HG03457 (cell line): ENCODE results near the gene POU5F2.

Experiments
- ATAC-seq: cut with Tn5 transposase; IDR thresholded peaks from one replicate; pipeline ENCODE4 v1.9.1; 2021; ENCODE audit warnings: moderate number of reproducible peaks; ENCODE audit not compliant: unreplicated experiment

Gene POU5F2

DNA sequence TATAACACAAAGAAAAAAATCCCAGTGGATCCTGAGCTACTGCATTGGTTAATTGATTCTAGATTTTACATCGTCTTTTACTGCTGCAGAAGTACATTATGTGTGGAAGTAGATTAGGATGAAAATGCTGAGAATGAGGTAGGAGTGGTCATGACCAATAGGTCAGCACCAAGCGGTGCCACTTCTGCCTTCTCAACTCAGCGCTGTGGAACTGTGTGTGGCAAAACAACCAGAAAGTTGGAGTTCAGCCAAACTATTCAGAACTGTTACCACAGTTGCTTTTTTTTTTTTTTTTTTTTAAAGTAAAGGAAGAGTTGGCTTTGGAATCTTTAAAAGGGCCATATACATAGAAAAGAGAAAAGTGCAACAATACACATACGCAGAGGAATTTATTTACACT lies 24.2 kb downstream of the POU5F2 start:
- ATAC-seq = no peak

DNA sequence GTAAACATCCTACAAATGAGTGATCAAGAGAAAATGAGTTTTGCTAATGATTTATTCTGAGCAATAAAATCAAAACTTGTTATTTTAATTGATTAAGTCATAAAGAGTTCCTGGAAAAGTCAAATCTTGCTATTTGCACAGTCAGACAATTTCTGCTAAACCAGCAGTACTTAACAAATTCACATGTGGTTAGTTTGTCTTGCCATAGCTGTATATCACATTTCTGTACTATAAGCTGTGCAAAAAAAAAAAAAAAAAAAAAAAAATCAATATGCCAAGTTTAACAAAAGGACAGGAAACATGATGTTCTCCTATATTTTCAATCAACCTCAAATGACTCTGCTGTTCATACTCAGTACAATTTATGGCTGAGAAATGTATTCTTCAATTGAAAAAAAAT lies 24.9 kb downstream of the POU5F2 start:
- ATAC-seq = no peak

DNA sequence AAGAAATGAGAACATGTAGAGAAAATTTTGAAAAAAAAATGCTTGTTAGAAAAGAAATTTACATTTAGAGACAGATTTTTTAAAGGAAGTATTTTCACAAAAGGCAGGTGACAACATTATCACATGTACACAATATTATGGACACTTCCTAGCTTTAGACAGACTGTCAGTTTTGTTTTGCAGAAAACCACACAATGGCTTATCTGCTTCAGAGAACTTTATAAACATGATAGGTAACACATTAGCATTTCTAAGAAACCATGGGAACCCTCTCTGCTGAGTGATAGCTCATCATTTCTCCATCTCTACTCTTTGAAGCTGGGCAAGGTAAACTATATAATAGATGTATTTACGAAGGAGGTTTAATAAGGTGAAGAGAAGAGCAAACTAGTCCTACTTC lies 25.6 kb downstream of the POU5F2 start:
- no peak for ATAC-seq

DNA sequence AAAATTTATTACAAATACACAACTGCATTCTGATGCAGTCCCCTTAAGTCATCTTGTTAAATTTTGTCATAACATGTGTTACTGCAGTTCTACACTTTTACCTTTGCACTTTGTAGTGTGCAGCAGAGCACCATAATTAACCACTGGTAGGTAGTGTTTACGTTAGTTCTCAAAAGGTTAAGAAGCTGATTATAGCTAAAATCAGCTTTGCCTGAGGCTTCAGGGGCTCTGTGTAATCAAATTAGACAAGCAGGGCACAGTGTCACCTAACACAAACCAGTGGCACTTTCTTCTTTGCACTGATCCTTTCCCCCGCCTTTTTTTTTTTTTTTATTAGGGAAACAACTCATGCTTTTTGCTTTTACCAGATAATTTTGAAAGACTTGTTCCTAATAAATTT lies 26.1 kb downstream of the POU5F2 start:
- ATAC-seq = no peak

DNA sequence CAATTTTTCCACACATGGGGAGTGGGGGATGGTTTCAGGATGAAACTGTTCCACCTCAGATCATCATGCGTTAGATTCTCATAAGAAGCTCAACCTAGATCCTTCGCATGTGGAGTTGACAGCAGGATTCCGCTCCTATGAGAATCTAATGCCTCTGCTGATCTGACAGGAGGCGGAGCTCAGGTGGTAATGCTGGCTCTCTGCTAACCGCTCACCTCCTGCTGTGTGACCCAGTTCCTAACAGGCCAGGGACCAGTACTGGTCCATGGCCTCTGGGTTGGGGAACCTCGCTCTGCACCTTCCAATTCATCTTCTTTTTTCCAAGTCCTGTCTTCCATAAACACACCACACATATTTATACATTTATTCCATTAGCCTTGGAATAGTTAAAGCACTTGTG lies 33.0 kb downstream of the POU5F2 start:
- no peak for ATAC-seq

DNA sequence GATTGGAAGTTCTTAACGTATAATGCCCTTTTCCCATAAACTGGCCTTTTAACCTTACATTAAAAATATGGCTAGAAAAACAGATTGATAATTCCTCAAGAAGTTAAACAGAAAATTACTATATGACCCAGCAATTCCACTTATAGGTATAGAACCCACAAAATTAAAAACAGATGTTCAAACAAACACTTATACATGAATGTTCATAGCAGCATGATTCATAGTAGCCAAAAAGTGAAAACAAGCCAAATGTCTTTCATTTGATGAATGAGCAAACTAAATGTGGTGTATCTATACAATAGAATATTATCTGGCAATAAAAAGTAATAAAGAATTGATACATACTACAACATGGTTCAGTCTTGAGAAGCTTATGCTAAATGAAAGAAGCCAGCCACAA lies 35.5 kb downstream of the POU5F2 start:
- no peak for ATAC-seq

DNA sequence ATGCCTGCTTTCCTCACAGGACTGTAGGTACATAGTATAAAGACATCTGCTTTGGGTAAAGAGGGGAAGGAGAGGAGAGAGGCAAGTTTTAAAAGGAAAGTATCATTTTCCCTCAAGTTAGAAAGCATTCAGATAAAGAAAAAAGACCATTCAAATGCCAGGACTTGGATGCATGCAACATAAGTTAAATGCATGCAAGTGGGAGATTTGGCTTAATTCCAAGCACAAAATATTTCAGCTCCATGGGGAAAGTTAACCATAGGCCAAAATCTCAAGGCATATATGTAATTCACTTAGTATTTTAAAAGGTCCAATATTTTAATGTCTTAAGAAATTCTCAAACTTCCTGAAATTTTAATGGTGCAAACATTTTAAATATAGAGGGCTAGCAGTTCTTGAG lies 36.4 kb downstream of the POU5F2 start:
- ATAC-seq = no peak

DNA sequence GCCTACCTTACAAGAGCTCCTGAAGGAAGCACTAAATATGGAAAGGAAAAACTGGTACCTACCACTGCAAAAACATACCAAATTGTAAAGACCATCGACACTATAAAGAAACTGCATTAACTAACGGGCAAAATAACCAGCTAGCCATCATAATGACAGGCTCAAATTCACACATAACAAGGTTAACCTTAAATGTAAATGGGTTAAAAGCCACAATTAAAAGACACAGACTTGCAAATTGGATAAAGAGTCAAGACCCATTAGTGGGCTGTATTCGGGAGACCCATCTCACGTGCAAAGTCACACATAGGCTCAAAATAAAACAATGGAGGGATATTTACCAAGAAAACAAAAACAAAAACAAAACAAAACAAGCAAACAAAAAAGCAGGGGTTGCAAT lies 49.4 kb downstream of the POU5F2 start:
- no peak for ATAC-seq
